GM18507 (cell line): Measurements from ENCODE around the gene HLCS.

Source experiments
- DNase-seq: peaks from one replicate; pipeline ENCODE4 v3.0.0; 2011; ENCODE audit warnings: low read depth; ENCODE audit not compliant: insufficient read length; ENCODE audit errors: extremely low spot score
- FAIRE-seq: peaks from 2 replicates; lab custom pipeline; 2011; peaks lifted over from hg19 to GRCh38; lab: Jason Lieb, UNC

The HLCS gene

GRCh38 chr21:36721817-36722216 lies 244.7 kb downstream of the HLCS start:
- DNase-seq (no peak), FAIRE-seq (no peak)

GRCh38 chr21:36719614-36720013 lies 246.9 kb downstream of the HLCS start:
- FAIRE-seq (no peak), DNase-seq (no peak)

GRCh38 chr21:36718951-36719501 lies 247.4 kb downstream of the HLCS start:
- no peak for FAIRE-seq
- DNase-seq = no peak

GRCh38 chr21:36717976-36718375 lies 248.5 kb downstream of the HLCS start:
- no peak for DNase-seq
- no peak for FAIRE-seq

GRCh38 chr21:36716836-36717235 lies 249.6 kb downstream of the HLCS start:
- no peak for FAIRE-seq
- DNase-seq = no peak

- FAIRE-seq = no peak
- no peak for DNase-seq
These were observed 250.1 kb downstream of the HLCS start for GRCh38 chr21:36716387-36716786.

- DNase-seq (no peak), FAIRE-seq (no peak)
These were observed 252.7 kb downstream of the HLCS start for GRCh38 chr21:36713746-36714145.

GRCh38 chr21:36710729-36711048 lies 255.8 kb downstream of the HLCS start:
- DNase-seq (no peak), FAIRE-seq (no peak)

GRCh38 chr21:36709868-36710728 lies 256.4 kb downstream of the HLCS start:
- no peak for FAIRE-seq
- no peak for DNase-seq

- FAIRE-seq (no peak), DNase-seq (no peak)
These were observed 257.2 kb downstream of the HLCS start for GRCh38 chr21:36709030-36709867.

- FAIRE-seq (no peak), DNase-seq (no peak)
These were observed 258.0 kb downstream of the HLCS start for GRCh38 chr21:36708286-36709029.

- FAIRE-seq (no peak), DNase-seq (no peak)
These were observed 258.6 kb downstream of the HLCS start for GRCh38 chr21:36707763-36708285.

- no peak for DNase-seq
- FAIRE-seq = no peak
These were observed 259.3 kb downstream of the HLCS start for GRCh38 chr21:36706951-36707762.

- no peak for DNase-seq
- FAIRE-seq = no peak
These were observed 260.0 kb downstream of the HLCS start for GRCh38 chr21:36706482-36706852.

- no peak for FAIRE-seq
- no peak for DNase-seq
These were observed 260.6 kb downstream of the HLCS start for GRCh38 chr21:36705679-36706481.

GRCh38 chr21:36704958-36705678 lies 261.4 kb downstream of the HLCS start:
- FAIRE-seq (no peak), DNase-seq (no peak)

- FAIRE-seq (no peak), DNase-seq (no peak)
These were observed 262.1 kb downstream of the HLCS start for GRCh38 chr21:36704281-36704957.
